HG03280 (cell line): ENCODE measurements around the gene SNX3.

Experiments
- ATAC-seq: cut with Tn5 transposase; IDR thresholded peaks from one replicate; pipeline ENCODE4 v1.9.1; 2021; ENCODE audit warnings: mild to moderate bottlenecking, moderate library complexity; ENCODE audit not compliant: unreplicated experiment

The SNX3 gene

GRCh38 chr6:108209738-108210137, 51.1 kb downstream of the SNX3 start:
- no peak for ATAC-seq

- no peak for ATAC-seq
These were observed 53.8 kb downstream of the SNX3 start for GRCh38 chr6:108207013-108207412.

GRCh38 chr6:108203189-108204112, 57.4 kb downstream of the SNX3 start:
- ATAC-seq, result no peak

GRCh38 chr6:108200631-108201030, 60.2 kb downstream of the SNX3 start:
- ATAC-seq, result no peak

GRCh38 chr6:108200186-108200585, 60.7 kb downstream of the SNX3 start:
- ATAC-seq, result no peak

- ATAC-seq, result no peak
These were observed 61.9 kb downstream of the SNX3 start for GRCh38 chr6:108198761-108199498.

GRCh38 chr6:108195209-108195608, 65.6 kb downstream of the SNX3 start:
- no peak for ATAC-seq

- ATAC-seq, result no peak
These were observed 66.3 kb downstream of the SNX3 start for GRCh38 chr6:108194503-108194902.

- ATAC-seq, result no peak
These were observed 67.0 kb downstream of the SNX3 start for GRCh38 chr6:108193835-108194234.

- ATAC-seq, result no peak
These were observed 67.7 kb downstream of the SNX3 start for GRCh38 chr6:108193131-108193530.

- ATAC-seq, result no peak
These were observed 73.3 kb downstream of the SNX3 start for GRCh38 chr6:108187519-108187918.

- ATAC-seq, result no peak
These were observed 74.6 kb downstream of the SNX3 start for GRCh38 chr6:108186226-108186625.

GRCh38 chr6:108180776-108181175, 80.1 kb downstream of the SNX3 start:
- ATAC-seq, result no peak

GRCh38 chr6:108180266-108180665, 80.6 kb downstream of the SNX3 start:
- no peak for ATAC-seq

- ATAC-seq, result no peak
These were observed 81.1 kb downstream of the SNX3 start for GRCh38 chr6:108179741-108180140.

GRCh38 chr6:108176281-108177089, 84.4 kb downstream of the SNX3 start:
- no peak for ATAC-seq

- no peak for ATAC-seq
These were observed 85.1 kb downstream of the SNX3 start for GRCh38 chr6:108175592-108176279.

- no peak for ATAC-seq
These were observed 85.7 kb downstream of the SNX3 start for GRCh38 chr6:108175176-108175591.

GRCh38 chr6:108174371-108175175, 86.3 kb downstream of the SNX3 start:
- no peak for ATAC-seq
